Fibroblast of lung (primary cell): ENCODE results near the gene ATP23. TPM values are rescaled to one million over a fixed set of nuclear protein-coding genes. Genes with fewer than 3 reads are reported as not detected.

ENCODE experiments used
- DNase-seq, 2 donors: peaks; one replicate each; pipeline versions ENCODE4 v3.0.0 to v3.0.0-alpha.2; 2010; ENCODE audit warnings: low read depth in 2 of 2
- H2AFZ ChIP-seq: 2 replicates; pipeline ENCODE4 v1.5.1; 2012; ENCODE audit warnings: low read length, control low read depth, inconsistent platforms
- H3K27ac ChIP-seq: 2 replicates; pipeline ENCODE4 v1.5.1; 2011; ENCODE audit warnings: low read length, control low read depth; ENCODE audit not compliant: insufficient read depth
- H3K27me3 ChIP-seq: 2 replicates; pipeline ENCODE4 v1.5.1; 2011; ENCODE audit warnings: mild to moderate bottlenecking, low read length; ENCODE audit not compliant: control insufficient read depth, insufficient read depth
- H3K36me3 ChIP-seq: 2 replicates; pipeline ENCODE4 v1.5.1; 2011; ENCODE audit warnings: low read length; ENCODE audit not compliant: control insufficient read depth, insufficient read depth
- H3K4me1 ChIP-seq: 2 replicates; pipeline ENCODE4 v1.5.1; 2011; ENCODE audit warnings: low read length; ENCODE audit not compliant: control insufficient read depth, insufficient read depth; ENCODE audit errors: extremely low read depth
- H3K4me2 ChIP-seq: 2 replicates; pipeline ENCODE4 v1.5.1; 2011; ENCODE audit warnings: low read length, control low read depth; ENCODE audit not compliant: insufficient read depth; ENCODE audit errors: extremely low read depth
- H3K4me3 ChIP-seq, 4 experiments: fragments of 200-600 bp in 1 of 4; sonication (generic) in 1 of 4; replicated peaks in 1 of 4; 2 replicates each; pipeline ENCODE4 v1.5.1; 2011 to 2016; ENCODE audit warnings: low read length in 4 of 4, low read depth in 3 of 4, mild to moderate bottlenecking in 3 of 4, control low read depth in 2 of 4, inconsistent platforms in 1 of 4, mixed read lengths in 1 of 4; ENCODE audit not compliant: insufficient read depth in 1 of 4; ENCODE audit errors: control extremely low read depth in 1 of 4
- H3K79me2 ChIP-seq: 2 replicates; pipeline ENCODE4 v1.5.1; 2012; ENCODE audit warnings: mild to moderate bottlenecking, low read length, inconsistent platforms; ENCODE audit not compliant: control insufficient read depth, insufficient read depth
- H3K9ac ChIP-seq: 2 replicates; pipeline ENCODE4 v1.5.1; 2011; ENCODE audit warnings: mild to moderate bottlenecking, low read length, control low read depth; ENCODE audit not compliant: insufficient read depth
- H3K9me3 ChIP-seq: 2 replicates; pipeline ENCODE4 v1.5.1; 2012; ENCODE audit warnings: low read depth, low read length; ENCODE audit not compliant: control insufficient read depth, insufficient read depth
- H4K20me1 ChIP-seq: 2 replicates; pipeline ENCODE4 v1.5.1; 2011; ENCODE audit warnings: low read length; ENCODE audit not compliant: control insufficient read depth, insufficient read depth; ENCODE audit errors: extremely low read depth
- CTCF ChIP-seq, 2 donors: IDR thresholded peaks in 1 of 2; conservative IDR thresholded peaks in 1 of 2; 1 replicate in 1 of 2; 2 replicates in 1 of 2; pipeline ENCODE4 v1.5.1; 2011 to 2012; ENCODE audit warnings: low read length in 2 of 2, control low read depth in 1 of 2, inconsistent platforms in 1 of 2, low read depth in 1 of 2, mild to moderate bottlenecking in 1 of 2
- EZH2 ChIP-seq: IDR thresholded peaks from 2 replicates; pipeline ENCODE4 v1.5.1; 2012; ENCODE audit warnings: low read length, control low read depth, mild to moderate bottlenecking; ENCODE audit errors: missing control alignments
- polyA plus RNA-seq, 2 donors: library from polyadenylated mRNA; depleted of rRNA in 1 of 2; stranded (reverse) in 1 of 2; unstranded in 1 of 2; fragments of >200 nt; gene quantifications; 2 replicates each; pipeline ENCODE4 v1.2.1, GENCODE V29; 2011 to 2012; ENCODE audit warnings: missing spikeins in 1 of 2
- total RNA-seq: library from RNA; depleted of rRNA; stranded (reverse); fragments of >200 nt; gene quantifications from 2 replicates; pipeline ENCODE4 v1.2.1, GENCODE V29; 2014

The ATP23 gene
- total and polyA plus RNA-seq, 2 donors (not counting 1 experiment from before 2014, with no cell fraction given): 4.8 to 9.4 TPM

GRCh38 chr12:57964421-57964820 is 23.1 kb downstream of the ATP23 start:
- Histone ChIP-seq H3K4me3 (no peak overlapping the region), H3K79me2 (no peaks in the 10 kb centered on the region), H2AFZ (no peak overlapping the region), H3K27me3 (no peaks in the 10 kb centered on the region), H3K4me2 (no peak overlapping the region), H3K36me3 (no peaks in the 10 kb centered on the region), H3K4me1 (no peaks in the 10 kb centered on the region), H3K27ac (no peak overlapping the region), H4K20me1 (no peaks in the 10 kb centered on the region), H3K9me3 (no peaks in the 10 kb centered on the region), H3K9ac (no peak overlapping the region)
- TF ChIP-seq EZH2 (no peak), CTCF (conservative IDR thresholded peaks at IDR 0.05 in 1 of 2, IDR thresholded peaks at IDR 0.05 in 1 of 2; ENCODE audit: low read depth in 1 of 2, low read length in 2 of 2) (no peak)
- DNase-seq: no peak

- no peak overlapping the region for H3K27ac ChIP-seq
- H3K36me3 ChIP-seq: no peaks in the 10 kb centered on the region
- H3K9me3 ChIP-seq: no peaks in the 10 kb centered on the region
- no peaks in the 10 kb centered on the region for H3K27me3 ChIP-seq
- H3K4me1 ChIP-seq: no peaks in the 10 kb centered on the region
- no peak overlapping the region for H2AFZ ChIP-seq
- no peaks in the 10 kb centered on the region for H3K79me2 ChIP-seq
- no peak overlapping the region for H3K4me2 ChIP-seq
- TF ChIP-seq EZH2: no peak
- TF ChIP-seq CTCF (conservative IDR thresholded peaks at IDR 0.05 in 1 of 2, IDR thresholded peaks at IDR 0.05 in 1 of 2; ENCODE audit: low read depth in 1 of 2, low read length in 2 of 2): no peak
- no peak overlapping the region for H3K9ac ChIP-seq
- H4K20me1 ChIP-seq: no peaks in the 10 kb centered on the region
- H3K4me3 ChIP-seq: no peak overlapping the region
- DNase-seq: no peak
These were observed 24.4 kb downstream of the ATP23 start for GRCh38 chr12:57965766-57966165.

GRCh38 chr12:57966536-57966935 is 25.2 kb downstream of the ATP23 start:
- Histone ChIP-seq H3K27me3 (no peaks in the 10 kb centered on the region), H3K4me1 (no peaks in the 10 kb centered on the region), H3K36me3 (no peaks in the 10 kb centered on the region), H3K79me2 (no peaks in the 10 kb centered on the region), H2AFZ (no peak overlapping the region), H3K9me3 (no peaks in the 10 kb centered on the region), H4K20me1 (no peaks in the 10 kb centered on the region), H3K4me2 (no peak overlapping the region), H3K4me3 (no peak overlapping the region), H3K27ac (no peak overlapping the region), H3K9ac (no peak overlapping the region)
- TF ChIP-seq EZH2: no peak
- TF ChIP-seq CTCF (conservative IDR thresholded peaks at IDR 0.05 in 1 of 2, IDR thresholded peaks at IDR 0.05 in 1 of 2; ENCODE audit: low read depth in 1 of 2, low read length in 2 of 2): no peak
- no peak for DNase-seq
